Epithelial cell of esophagus (primary cell): ENCODE data around the gene CERS4.

Experiments used
- DNase-seq: peaks from one replicate; pipeline ENCODE4 v3.0.0; 2010; ENCODE audit warnings: low read depth
- H3K4me3 ChIP-seq: 2 replicates; pipeline ENCODE4 v1.5.1; 2011; ENCODE audit warnings: mild to moderate bottlenecking, low read length, control low read depth
- CTCF ChIP-seq: IDR thresholded peaks from 2 replicates; pipeline ENCODE4 v1.5.1; 2011; ENCODE audit warnings: low read depth, mild to moderate bottlenecking, low read length, control low read depth, inconsistent platforms; ENCODE audit not compliant: insufficient read depth; ENCODE audit errors: missing control alignments

The CERS4 gene

GRCh38 chr19:8239528-8240273 lies 30.5 kb downstream of the CERS4 start:
- no peak for TF ChIP-seq CTCF
- H3K4me3 ChIP-seq, result no peak overlapping the region

GRCh38 chr19:8240274-8241229 lies 31.4 kb downstream of the CERS4 start:
- DNase-seq, result peak; percentile 37
- TF ChIP-seq CTCF, result no peak
- no peak overlapping the region for H3K4me3 ChIP-seq

More at GRCh38 chr19:8239528-8240273, 30.5 kb downstream of the CERS4 start:
- DNase-seq, result no peak

- TF ChIP-seq CTCF, result no peak
- H3K4me3 ChIP-seq, result no peak overlapping the region
- DNase-seq, result no peak
Observed at GRCh38 chr19:8241646-8242045, 32.5 kb downstream of the CERS4 start.

- no peak for DNase-seq
- no peak overlapping the region for H3K4me3 ChIP-seq
- no peak for TF ChIP-seq CTCF
Observed at GRCh38 chr19:8242211-8242821, 33.1 kb downstream of the CERS4 start.

- no peak for TF ChIP-seq CTCF
- no peak overlapping the region for H3K4me3 ChIP-seq
- no peak for DNase-seq
Observed at GRCh38 chr19:8243146-8243545, 34.0 kb downstream of the CERS4 start.

- DNase-seq, result no peak
- TF ChIP-seq CTCF, result no peak
- H3K4me3 ChIP-seq, result no peak overlapping the region
Observed at GRCh38 chr19:8244442-8244841, 35.3 kb downstream of the CERS4 start.
